Measurements from ENCODE around the gene SLC38A8.

DNA sequence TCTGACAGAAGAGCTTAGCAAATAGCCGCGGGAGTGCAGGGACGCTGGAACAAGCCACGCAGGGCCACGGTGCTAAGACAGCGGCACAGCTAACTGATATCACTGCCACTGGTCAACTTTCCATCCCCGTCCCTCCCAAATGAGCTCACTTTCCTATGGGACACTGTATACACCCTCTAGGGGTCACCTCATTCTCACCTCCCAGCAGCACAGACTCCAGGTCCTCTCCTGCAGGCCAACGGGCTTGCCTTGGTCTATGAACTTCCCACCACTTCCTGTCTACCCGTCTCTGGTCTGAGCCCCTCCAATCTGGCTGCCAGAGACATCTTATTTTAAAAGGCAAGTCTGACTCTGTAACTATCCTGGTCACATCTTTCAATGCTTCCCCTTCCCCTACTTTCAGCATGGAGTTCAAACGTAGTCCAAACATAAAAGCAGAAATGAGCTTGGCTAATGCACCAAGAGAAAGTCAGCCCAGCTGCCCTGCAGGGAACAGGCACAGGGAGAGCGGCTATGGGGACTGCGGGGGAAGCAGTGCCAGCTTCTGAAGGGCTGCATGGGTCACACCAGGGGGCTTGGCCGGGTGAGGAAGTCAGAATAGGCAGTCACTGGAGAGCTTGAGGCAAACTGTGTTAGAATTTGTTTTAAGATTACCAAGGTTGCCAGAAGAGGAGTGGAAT, 26.3 kb upstream of the SLC38A8 start:
- TF ChIP-seq, protein P1, sequence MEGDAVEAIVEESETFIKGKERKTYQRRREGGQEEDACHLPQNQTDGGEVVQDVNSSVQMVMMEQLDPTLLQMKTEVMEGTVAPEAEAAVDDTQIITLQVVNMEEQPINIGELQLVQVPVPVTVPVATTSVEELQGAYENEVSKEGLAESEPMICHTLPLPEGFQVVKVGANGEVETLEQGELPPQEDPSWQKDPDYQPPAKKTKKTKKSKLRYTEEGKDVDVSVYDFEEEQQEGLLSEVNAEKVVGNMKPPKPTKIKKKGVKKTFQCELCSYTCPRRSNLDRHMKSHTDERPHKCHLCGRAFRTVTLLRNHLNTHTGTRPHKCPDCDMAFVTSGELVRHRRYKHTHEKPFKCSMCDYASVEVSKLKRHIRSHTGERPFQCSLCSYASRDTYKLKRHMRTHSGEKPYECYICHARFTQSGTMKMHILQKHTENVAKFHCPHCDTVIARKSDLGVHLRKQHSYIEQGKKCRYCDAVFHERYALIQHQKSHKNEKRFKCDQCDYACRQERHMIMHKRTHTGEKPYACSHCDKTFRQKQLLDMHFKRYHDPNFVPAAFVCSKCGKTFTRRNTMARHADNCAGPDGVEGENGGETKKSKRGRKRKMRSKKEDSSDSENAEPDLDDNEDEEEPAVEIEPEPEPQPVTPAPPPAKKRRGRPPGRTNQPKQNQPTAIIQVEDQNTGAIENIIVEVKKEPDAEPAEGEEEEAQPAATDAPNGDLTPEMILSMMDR (IDR thresholded peaks at IDR 0.05), result no peak
- TF ChIP-seq EZH2 (IDR thresholded peaks at IDR 0.05; ENCODE audit: borderline replicate concordance, insufficient read depth, low read depth, low read length, poor library complexity, severe bottlenecking), result no peak
